NCI-H146 treated with DMSO at 0.1 percent for 48 hours (cell line): ENCODE results near the gene RILPL2.
"Not testable (repeated sequence)": the region's sequence is repeated elsewhere in the genome, so short reads cannot be mapped to it uniquely, and the experiment has no call there.

ENCODE experiments used
- DNase-seq: peaks from one replicate; lab custom pipeline; 2025; ENCODE audit not compliant: unreplicated experiment; lab: John Stamatoyannopoulos, UW

Gene RILPL2, protein sequence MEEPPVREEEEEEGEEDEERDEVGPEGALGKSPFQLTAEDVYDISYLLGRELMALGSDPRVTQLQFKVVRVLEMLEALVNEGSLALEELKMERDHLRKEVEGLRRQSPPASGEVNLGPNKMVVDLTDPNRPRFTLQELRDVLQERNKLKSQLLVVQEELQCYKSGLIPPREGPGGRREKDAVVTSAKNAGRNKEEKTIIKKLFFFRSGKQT

DNA sequence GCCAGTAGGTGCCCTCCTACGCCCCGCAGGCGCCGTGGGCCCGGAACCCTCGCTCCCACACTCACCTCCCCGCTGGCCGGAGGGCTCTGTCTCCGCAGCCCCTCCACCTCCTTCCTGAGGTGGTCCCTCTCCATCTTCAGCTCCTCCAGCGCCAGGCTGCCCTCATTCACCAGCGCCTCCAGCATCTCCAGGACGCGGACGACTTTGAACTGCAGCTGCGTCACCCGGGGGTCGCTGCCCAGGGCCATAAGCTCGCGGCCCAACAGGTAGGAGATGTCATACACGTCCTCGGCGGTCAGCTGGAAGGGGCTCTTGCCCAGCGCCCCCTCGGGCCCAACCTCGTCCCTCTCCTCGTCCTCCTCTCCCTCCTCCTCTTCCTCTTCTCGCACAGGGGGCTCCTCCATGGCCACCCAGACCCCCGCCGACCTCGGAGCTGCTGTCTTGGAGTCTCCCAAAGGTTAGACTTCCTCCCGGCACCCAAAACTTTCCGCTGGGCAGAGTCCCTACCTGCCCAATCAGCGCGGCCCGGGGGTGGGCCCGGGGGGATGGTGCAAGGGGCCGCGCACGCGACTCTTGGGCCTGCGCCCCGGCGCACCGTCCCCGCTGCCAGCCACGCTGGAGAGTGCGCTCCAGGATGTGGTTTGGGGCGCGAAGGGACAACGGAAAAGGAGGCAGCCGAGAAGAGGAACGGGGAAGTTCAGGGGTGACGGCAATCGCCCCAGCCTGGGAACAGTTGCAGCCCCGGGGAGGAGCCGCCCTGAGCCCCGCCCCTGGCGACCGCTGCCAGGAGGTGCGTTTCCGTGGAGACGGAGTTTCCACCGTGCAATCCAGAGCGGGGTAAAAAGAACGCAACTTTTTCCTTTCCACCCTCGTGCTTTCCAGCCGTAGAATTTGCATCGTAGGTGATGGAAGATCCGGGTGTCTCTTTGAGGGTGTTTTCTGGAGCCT is at the start of gene RILPL2:
Gene RILPL2, minus strand, starts transcription at position 668 of the 948 bp plus-strand sequence. Its CDS starts 264 bp downstream, at position 404.
- peak; percentile 26 for DNase-seq

DNA sequence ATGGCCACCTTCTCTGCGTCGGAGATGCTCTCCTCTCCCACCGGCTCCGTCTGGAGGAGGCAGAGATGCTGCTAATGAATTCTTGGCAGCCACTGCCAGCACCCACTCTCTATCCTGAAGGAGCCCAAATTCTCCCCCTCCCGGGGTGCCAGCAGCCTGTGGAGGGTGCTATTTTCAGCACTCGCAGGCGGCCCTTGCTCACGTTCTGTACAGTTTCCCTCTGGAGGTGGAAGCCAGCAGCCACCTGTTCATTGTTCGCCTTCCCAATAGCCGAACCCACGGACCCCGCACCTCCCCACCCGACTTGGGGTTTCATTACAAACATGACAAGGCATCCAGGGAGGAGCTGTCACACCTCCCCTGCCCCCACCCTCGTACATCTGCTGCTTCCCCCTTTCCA is 49.3 kb upstream of the RILPL2 start:
- DNase-seq, result no peak

DNA sequence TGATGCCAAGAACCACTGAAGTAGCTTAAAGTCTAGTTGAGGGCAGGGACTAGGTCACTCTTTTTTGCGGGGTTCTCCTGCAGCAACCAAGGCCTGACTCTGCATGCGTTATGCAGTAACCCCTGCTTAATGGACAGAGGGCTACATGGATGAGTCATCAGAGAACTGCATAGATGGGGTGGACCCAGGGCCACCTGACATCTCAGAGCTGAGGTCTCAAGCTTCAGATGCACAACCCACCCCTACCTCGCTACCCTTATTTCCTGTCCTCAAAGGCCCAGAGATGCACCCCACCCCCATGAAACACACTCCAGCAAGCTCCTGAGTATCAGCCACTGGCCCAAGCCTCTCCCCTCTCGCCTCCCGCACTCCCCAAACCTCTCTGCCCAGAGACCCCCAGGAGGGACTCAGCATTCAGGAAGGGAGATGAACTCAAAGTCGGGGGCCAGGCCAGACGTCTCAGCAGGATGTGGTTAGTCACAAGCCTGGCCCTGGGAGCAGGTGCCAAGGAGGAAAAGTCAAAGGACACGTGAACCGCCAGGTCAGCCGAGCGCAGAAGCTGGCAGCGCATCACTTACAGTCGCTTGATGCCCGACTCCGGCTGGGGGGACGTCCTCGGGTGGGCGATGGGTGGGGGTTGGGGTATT is 47.2 kb upstream of the RILPL2 start:
- DNase-seq, result no peak

DNA sequence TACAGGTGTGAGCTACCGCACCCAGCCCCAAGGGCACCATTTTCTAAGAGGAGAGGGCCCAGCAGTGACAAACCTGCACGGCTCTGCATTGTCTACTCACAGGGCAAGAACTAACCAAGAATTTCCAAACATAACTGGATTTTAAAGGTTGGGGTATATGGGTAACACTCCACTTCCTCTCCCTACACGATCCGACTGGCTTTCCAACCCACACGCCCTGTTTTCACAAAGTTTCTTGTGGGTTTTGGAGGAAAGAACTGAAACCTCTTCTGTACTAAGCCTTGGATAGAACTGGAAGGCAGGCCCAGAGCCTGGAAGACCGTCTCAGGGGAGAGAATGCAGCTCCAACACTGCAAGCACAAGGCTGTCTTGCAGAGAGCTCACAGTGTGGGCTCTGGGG is 46.4 kb upstream of the RILPL2 start:
- DNase-seq, result no peak

DNA sequence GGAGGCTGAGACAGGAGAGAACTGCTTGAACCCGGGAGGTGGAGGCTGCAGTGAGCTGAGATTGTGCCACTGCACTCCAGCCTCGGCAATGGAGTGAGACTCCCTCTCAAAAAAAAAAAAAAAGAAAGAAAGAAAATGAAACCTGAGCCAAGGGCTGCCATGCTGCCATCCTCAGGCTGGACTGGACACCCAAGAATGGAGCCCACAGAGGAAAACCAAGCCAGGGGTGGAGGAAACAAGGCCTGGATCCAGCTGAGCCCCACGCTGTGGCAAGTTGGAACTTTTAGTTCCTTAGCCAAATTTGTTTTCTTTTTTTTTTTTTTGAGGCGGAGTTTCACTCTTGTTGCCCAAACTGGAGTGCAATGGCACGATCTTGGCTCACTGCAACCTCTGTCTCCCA is 44.8 kb upstream of the RILPL2 start:
- not testable (repeated sequence) for DNase-seq

DNA sequence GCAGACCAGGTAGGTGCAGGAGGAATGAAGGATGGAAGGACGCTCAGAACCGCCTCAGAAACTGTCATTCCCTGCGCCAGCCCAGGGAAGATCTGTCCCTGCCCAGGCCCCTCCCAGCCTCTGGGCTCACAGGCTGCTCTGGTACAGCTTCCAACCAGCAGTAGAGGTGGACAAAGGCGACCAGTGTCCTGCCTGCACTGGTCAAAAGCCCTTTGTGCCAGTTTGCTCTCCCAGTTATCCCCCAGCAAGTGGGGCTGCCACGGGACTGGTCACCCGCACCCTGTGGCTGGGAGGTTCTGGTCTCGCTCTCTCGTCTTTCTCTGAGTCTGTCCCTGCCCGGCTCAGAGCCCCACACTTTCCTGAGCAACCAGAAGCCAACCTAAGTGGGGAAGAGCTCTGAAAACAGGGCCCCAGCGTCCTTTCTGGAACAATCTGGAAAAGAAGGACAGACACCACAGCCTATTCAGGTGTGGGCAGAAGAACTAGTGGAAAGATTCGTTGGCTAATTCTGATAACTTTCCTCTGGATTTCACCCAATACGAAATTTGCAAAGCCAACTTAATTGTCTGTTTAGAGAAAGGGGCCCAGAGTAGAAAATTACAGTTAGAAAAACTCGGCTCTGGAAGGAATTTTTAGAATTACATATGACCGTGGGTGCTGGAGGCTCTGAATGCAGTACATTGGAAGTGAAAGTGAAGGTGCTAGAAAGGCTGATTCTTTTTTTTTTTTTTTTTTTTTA is 43.1 kb upstream of the RILPL2 start:
- DNase-seq, result no peak

DNA sequence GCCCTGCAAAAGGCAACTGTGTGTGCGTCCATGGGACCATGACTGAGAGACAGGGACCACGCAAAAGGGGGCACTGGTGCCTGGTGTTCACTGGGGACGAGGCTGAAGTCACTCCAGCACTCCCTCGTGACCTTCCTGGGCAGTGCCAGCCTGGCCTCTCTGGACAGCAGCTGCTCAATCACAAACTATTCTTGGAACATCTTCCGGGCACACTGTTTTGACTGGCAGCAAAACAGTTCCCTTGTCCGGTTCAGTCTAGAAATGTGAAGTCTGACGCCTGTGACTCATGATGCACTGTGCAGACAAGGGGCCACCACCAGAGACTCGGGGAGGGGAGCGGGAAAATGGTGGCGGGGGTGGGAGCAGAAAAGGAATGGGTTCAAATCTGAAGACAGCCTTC is 42.3 kb upstream of the RILPL2 start:
- no peak for DNase-seq

DNA sequence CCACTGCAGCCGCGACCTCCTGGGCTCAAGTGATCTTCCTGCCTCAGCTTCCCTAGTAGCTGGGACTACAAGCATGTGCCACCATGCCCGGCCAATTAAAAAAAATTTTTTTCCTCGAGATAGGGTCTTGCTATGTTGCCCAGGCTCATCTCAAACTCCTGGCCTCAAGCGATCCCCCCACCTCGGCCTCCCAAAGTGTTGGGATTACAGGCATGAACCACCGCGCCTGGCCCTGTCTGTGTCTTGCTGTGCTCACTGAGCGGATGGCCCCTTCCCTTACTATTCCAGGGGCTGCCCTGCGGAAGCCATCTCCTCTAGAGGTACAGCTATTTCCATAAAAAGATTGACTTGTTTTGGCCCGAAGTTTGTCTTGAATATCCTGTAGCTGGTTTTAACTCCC is 41.6 kb upstream of the RILPL2 start:
- no peak for DNase-seq

DNA sequence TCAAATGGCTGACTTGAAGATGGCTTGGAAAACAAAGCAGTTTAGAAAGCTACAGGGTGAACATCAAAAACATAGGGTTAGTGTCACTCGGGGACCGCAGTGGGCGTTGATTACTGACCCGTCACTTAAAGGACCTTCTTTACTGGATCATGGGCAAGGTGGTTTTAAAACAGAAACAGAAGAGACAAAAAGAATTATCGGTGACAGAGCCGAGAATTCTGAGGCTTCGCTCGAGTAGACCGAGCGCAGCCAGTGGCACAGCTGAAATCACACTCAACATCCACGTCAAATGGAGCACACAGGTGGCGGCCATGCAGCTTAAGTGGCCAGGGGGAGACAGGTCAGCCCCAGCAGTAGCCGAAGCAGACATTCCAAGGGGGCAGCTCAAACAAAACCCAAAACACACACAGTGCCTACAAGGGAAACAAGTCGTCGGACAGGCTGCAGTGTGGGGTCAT is 38.8 kb upstream of the RILPL2 start:
- DNase-seq, result no peak

DNA sequence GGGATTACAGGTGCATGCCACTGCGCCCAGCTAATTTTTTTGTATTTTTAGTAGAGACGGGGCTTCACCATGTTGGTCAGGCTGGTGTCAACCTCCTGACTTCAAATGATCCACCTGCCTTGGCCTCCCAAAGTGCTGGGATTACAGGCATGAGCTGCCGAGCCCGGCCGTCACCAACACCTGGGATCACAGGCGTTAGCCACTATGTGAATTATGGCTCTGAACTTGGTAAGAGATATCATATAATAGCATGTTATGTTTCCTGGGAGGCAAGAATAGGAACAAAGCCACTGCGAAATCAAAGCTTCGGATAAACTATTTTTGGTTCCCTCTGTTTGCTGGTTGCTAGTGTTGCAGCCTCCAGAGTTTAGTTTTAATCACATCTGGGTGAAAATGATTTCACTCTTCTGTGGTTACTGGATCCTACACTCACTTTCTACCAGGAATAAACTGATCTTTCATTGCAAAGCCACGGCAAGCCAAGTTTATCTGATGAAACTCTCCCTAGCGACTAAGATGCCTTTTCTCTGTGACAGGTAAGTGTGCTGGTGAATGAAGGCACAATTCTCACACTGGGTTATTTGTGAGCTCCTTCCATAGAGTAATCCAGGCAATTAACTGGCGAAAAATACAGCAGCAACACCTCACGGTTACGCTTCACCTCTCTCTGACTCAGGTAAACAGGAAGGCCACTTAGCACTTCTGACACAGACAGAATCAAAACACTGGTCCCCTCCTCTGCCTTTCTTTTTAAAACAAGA is 38.2 kb upstream of the RILPL2 start:
- no peak for DNase-seq

DNA sequence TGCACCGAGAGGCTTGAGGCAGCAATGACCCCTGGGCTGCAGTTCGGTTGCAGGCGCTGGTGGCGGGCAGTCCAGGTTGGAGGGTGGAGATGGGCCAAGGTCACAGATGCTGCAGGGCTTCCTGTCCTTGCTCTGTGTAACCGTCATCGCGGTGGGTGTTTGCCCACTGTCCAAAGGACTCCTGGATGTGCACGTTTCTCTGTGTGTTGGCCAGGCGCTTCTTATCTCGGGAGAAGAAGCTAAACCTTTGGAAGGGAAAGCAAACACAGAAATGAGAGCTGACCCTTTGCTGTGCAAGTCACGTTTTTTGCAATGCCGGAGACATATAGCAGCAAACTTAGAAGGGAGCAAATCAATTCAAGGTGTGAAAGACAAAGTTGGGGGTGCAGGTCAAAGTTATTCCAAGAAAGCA is 36.0 kb upstream of the RILPL2 start:
- DNase-seq, result no peak

DNA sequence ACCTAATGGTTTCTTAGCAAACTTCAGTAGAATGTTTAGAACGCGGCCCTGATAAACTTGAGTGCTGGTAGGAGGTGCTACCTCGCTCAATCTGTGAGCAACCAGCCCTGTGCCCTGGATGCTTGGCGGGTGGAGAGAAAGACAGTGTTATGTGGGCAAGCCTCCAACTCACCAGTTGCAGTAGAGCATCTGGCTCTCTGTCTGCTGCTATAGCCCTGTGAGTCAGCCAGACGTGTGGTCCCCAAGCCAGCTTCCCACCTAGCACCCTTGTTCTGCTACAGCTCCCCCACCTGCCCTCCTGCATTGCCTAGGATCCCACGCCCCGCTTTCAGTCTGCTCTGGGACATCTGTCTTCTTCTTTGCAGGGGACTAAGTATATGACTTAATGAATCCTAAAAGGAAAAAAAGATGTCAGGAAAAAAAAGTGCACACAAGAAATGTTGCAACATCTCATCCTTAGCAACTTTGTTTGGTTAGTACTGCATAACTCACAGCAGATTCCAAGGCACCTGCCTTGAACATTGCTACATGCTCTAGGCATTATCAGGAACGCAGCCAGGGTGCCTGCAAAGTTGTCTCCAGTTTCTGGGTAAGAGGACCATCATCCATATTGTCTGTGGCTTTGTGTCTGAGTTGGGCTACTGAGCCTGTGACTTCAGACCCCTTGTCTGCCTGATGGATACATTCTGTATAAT is 35.0 kb upstream of the RILPL2 start:
- DNase-seq, result no peak

DNA sequence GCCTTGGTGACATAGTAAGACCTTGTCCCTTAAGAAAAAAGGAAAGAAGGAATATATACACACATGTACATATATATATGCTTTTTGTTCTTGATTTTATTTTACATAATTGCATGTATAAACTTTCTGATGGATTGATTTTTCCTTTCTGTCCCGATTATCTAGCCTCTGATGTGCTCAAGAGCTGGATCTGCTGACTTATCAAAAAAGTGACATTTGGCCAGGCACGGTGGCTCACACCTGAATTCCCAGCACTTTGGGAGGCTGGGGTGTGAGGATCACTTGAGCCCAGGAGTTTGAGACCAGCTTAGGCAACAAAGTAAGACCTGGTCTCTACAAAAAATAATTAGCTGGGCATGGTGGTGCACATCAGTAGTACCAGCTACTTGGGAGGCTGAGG is 33.5 kb upstream of the RILPL2 start:
- DNase-seq, result no peak

DNA sequence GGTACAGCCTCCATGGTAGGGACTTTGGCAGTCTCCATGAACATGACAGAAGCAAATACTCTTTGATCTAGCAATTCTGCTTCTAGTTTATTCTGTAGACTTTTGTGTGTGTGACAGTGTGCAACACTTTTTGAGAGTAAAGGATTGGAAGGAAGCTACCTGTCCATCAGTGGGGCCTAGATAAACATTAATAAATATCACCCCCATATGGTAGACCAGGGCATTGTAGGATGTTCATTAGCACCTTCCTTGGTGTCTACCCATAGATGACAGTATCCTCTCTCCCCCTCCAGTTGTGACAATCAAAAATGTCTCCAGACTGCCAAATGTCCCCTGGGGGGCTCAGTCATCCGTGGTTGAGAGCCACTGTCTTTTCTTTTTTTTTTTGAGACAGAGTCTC is 32.3 kb upstream of the RILPL2 start:
- DNase-seq, result no peak

DNA sequence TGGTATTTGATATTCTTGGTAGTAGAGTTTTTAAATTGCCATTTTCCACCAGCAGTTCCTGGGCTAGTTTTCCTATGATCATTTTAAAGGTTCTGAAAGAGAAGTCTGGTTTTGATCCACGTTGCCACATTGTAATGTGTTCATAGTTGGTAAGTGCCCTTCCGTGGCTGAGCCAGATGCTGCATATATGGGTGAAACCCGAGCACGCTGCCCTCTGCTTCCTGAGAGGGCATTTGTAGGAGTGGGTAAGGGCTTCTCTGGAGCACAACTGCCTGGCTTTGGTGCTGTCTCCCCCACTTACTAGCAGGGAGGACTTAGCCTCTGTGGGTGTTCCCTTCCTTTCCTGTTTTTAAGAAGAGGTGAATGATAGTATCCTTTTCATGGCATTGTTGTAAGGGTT is 28.6 kb upstream of the RILPL2 start:
- no peak for DNase-seq

DNA sequence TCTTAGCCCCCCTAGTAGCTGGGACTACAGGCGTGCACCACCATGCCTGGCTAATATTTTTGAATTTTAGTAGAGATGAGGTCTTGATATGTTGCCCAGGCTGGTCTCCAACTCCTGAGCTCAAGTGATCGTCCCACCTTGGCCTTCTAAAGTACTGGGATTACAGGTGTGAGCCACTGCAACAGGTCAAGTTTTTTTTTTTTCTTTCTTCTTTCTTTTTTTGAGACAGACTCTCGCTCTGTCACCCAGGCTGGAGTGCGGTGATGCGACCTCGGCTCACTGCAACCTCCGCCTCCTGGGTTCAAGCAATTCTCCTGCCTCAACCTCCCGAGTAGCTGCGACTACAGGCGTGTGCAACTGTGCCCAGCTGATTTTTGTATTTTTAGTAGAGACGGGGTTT is 26.7 kb upstream of the RILPL2 start:
- DNase-seq, result not testable (repeated sequence)

DNA sequence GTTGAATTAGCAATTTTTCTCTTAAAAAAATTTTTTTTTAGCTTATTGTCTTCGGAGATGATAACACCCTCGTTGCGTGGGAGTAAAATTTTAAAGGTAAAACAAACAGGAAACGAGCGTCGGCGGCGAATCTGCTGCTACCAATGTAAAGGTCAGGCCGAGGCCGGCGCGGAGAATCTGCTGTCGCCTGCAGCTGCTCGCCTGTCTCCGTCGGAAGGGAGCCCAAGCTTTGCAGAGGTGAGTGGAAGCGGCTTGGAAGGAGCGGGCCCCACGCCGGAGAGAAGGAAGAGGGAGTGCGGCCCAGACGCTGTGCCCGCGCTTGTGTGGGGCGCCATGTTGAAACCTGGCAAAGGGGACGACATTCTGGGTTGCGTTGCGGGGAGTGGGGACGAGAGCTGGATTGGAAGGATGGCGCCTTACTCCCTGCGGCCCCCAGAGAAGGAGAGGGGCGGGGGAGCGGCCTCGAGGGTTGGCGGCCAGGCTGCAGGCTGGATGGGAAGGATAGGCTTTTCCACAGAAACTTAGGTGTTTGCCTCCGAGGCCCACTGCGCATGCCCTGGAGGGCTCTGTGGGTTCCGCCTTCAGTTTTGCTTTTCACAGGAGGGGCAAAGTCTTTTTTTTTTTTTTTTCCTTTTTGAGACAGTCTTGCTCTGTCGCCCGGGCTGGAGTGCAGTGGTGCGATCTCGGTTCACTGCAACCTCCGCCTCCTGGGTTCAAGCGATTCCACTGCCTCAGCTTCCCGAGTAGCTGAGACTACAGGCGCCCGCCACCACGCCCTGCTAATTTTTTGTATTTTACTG is 21.7 kb upstream of the RILPL2 start, which contains the start of gene SNRNP35:
Gene SNRNP35, plus strand, starts transcription at position 160 of the 800 bp plus-strand sequence. CDS start 7,402 bp downstream, outside the sequence.
- DNase-seq, result peak; percentile 68

DNA sequence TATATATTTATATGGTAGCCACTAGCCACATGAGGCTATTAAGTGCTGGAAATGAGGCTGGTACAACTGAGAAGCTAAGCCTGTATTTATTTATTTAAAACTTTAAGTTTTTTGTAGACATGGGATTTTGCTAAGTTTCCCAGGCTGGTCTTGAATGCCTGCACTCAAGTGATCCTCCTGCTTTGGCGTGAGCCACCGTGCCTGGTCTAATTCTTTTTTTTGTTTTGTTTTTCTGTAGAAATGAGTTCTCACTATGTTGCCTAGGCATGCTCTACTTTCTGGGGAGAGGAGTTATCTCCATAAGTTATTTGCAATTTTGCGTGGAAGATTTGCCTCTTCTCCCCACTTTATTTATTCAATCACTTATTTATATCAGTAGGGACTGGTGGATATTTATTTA is 16.7 kb upstream of the RILPL2 start:
- no peak for DNase-seq

DNA sequence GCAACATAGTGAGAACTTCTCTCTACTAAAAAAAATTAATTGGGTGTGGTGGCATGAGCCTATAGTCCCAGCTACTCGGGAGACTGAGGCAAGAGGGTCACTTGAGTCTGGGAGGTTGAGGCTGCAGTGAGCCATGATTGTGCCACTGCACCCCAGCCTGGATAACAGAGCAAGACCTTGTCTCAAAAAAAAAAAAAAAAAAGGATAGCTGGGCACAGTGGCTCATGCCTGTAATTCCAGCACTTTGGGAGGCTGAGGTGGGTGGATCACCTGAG is 15.7 kb upstream of the RILPL2 start:
- not testable (repeated sequence) for DNase-seq
